Anterior cingulate cortex (tissue), 58 donors: Measurements from ENCODE around the gene APOA1.

Source experiments
- DNase-seq, 58 donors: peaks; one replicate each; lab custom pipeline; 2025; lab: John Stamatoyannopoulos, UW

APOA1 gene

DNA sequence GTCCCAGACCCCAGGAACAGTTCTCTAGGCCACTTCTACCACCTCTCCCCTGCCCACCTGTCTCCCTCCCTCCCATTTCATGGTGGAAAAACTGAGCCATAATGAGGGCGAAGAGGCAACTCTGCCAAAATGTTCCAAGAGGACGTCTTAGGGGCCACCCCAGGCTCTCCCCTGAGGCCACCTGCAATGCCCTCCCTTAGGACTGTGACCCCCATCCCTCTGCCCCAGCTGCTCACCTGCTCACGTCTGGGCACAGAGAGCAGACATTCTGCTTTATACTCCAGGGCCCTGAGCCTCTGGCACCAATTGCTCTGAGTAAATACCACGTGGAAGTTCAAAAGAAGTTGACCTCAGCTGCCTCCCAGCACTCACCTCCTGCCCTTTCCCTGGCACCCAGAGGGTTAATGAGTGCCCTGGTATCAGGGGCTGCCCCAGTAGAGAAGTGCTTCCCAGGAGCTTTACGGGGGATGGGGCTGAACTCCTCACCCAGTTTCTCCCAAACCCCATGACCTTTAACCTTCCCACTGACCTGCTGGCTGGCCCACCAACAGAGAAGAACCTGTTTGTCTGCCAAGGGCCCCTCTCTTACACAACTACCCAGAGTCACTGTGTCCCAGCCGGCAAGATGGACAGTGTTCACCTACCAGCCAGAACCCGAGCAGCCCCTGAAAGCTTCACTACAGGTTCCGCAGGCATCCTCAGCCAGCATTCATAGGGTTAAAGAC is 45.1 kb downstream of the APOA1 start:
- no peak for DNase-seq

DNA sequence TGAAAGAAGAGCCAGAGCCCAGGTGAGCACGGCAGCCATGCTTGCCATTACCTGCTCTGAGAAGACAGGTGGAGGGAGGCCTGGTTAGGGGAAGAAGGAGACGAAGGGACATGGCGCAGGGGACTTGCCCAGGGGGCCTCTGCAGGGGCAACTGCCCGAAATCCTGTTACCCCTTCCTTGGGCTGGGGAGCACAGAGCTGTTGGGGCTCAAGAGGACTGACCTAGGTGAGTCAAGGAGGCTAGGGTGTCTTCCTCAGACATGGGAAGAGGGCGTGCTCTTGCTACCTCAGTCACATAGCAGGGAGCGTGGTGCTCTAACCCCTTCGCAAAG is 45.6 kb downstream of the APOA1 start, which contains the start of gene APOA5:
TSS of gene APOA5 (minus strand) at position 67 of the 331 bp plus-strand sequence. CDS start at position 48, 19 bp downstream.
- no peak for DNase-seq

GRCh38 chr11:116791002-116791812 is 46.2 kb downstream of the APOA1 start:
- DNase-seq, result peak in 56 of 58 donors; percentile 5 to 87 (median 62)

- DNase-seq, result peak in 1 of 58 donors; percentile 4
Observed at GRCh38 chr11:116790167-116791001, 47.0 kb downstream of the APOA1 start.

- DNase-seq, result no peak
Observed at GRCh38 chr11:116788975-116789374, 48.4 kb downstream of the APOA1 start.

GRCh38 chr11:116788534-116788933 is 48.9 kb downstream of the APOA1 start:
- DNase-seq, result no peak

DNA sequence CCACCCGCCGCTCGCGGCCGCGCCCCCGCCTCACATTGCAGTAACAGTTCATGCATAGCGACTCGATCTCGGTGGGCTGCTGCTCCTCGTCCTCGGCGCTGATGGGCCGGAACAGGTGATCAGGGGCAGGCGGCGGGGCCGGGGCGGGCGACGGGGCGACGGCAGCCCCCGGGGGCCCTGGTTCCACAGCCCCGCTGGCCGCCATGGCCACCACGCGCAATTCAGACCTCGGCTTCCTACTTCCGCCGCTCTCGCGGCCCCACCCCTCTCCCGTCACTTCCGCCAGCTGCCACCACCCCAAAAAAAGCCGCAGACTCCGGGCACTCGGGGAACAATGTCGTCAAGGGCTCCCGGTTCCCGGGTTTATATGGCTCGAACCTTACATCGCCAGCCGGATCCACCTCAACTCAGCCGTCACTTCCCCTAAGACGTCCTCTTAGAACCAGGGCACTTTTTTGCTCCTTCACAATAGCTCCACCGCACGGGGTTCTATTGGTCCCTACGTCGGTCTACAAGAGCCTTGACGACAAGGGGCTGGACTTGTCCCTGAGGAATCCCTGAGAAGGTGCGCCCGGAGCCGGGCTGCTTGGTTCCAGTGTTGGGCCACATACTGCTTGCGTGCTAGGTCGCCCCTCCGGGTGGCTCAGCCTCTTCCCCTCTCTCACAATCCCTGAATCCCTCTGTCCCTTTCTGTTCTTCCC is 49.5 kb downstream of the APOA1 start, which contains the start of gene ZPR1:
TSS of gene ZPR1 (minus strand) at position 238 of the 701 bp plus-strand sequence. CDS start at position 205, 33 bp downstream.
- peak; percentile 12 to 91 (median 76) for DNase-seq

DNA sequence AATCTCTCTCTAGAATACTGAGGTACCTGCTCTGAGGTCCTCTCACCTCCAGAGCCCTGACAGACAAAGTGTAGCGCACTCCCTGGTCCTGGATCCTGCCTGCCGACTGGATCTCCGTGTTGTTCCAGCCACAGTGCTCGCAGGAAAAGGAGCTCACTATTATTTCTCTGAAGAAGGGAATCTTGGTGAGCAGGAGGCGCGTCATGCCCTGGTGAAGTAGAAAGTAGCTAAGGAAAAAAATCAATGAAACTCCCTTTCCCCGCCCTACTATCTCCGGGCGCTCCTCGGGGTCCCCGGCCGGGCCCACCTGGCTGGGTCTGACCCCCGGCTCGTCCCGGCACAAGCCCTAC is 50.0 kb downstream of the APOA1 start:
- no peak for DNase-seq

GRCh38 chr11:116786966-116787365 is 50.5 kb downstream of the APOA1 start:
- no peak for DNase-seq

DNA sequence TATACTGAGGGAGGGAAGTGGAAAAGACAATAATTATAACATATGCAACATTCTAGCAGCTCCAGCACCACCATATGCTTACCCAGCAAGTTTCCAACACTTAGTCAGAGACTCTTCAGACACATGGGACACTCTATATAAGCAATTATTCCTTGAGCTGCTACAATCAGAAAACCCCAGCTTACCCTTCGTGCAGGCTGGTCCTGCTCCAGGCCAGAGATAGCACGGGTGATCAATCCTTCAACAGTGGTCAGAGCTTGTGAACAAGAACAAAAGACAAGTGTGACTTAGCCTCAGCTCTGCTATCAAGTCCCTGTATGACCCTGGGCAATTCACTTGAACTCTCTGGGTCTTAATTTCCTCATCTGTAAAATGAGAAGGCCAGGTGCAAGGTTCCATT is 51.1 kb downstream of the APOA1 start:
- no peak for DNase-seq
